AML-193 (cell line): Measurements from ENCODE around the gene TEX22.
"Not testable (repeated sequence)": the region's sequence is repeated elsewhere in the genome, so short reads cannot be mapped to it uniquely, and the experiment has no call there.

Experiments used
- DNase-seq, 2 experiments: peaks; one replicate each; lab custom pipeline; 2025; lab: John Stamatoyannopoulos, UW

The TEX22 gene, protein sequence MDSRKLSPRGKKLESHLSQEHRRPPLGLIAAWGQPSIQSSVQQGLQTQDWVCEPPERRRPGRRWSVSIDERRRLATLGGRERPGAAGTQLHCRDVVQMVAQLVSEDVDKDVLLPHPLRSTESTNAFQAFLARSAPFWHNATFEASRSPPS

GRCh38 chr14:105398044-105398725, at the start of gene TEX22:
TEX22 (plus strand) TSS chr14:105398538; CDS start chr14:105399341, 803 bp downstream.
- peak; percentile 58 to 65 for DNase-seq

DNA sequence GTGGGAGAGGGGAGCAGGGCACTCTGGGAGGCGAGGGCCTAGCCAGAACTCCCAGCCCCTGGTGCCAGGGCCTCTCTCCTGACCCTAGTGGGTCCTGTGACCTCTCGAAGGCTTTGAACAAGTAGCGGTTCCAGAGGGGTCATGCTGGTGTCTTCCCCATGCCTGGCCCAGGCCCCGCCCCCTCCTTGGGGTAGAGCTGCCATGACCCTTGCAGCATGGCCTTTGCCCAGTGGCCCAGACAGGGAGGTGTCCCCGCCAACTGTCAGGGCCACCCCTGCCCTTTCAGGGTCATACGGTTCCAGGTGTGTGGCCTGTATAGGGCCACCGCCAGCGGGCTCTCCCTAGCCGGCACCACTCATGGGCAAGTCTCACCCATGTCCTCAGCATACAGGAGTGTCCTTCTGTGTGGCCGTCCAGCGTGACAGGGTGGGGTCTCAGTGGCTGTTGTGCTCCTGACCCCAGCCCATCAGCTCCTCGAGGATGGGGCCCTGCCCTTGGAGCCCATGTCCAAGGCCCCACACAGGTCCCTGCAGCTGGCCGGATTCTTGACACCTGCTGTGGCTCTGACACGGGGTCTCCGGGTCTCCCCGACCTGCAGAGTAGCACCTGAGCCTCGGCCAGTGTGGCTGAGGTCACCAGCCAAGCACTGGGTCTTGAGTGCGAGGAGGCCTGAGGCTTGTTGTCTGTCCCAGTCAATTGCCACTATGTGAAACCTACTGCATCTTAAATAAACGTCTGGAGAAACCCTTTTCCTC, 49.2 kb upstream of the TEX22 start:
- no peak for DNase-seq

GRCh38 chr14:105349992-105350391, 48.3 kb upstream of the TEX22 start:
- DNase-seq: no peak

- no peak for DNase-seq
Observed at GRCh38 chr14:105350450-105351244, 47.7 kb upstream of the TEX22 start.

- DNase-seq: no peak
Observed at GRCh38 chr14:105351410-105351809, 46.9 kb upstream of the TEX22 start.

DNA sequence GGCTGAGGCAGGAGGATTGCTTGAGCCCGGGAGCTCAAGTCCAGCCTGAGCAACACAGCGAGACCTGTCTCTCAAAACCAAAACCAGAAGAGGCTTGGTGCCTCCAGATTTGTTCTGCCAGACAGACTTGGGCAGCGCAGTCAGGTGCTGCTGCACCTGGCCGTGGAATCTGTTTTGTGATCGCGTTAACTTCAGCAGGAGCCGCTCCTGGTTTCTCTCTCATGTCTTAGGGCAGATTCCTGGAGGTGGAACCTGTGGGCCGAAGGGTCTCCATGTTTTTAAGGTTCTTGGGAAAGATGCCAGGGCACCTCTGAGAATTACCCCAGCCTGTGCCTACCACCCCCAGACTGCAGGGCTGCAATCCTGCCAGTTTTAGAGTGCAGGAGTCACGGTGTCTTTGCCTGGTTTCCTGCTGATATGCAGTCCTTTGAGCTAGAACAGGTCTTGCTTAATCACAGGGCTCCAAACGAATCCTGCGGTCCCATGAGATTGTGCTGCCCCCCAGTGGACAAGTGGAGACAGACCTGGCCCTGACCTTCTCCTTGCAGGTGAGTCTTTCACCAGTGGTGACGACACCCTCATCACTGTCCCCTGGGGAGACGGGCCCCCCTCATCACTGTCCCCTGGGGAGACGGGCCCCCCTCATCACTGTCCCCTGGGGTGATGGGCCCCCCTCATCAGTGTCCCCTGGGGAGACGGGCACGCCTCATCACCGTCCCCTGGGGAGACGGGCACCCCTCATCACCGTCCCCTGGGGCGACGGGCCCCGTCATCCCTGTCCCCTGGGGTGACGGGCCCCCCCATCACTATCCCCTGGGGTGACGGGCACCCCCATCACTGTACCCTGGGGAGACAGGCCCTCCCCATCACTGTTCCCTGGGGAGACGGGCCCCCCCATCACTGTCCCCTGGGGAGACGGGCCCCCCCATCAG, 46.2 kb upstream of the TEX22 start:
- peak; percentile 81 to 85 for DNase-seq

- no peak for DNase-seq
Observed at GRCh38 chr14:105353136-105353535, 45.2 kb upstream of the TEX22 start.

DNA sequence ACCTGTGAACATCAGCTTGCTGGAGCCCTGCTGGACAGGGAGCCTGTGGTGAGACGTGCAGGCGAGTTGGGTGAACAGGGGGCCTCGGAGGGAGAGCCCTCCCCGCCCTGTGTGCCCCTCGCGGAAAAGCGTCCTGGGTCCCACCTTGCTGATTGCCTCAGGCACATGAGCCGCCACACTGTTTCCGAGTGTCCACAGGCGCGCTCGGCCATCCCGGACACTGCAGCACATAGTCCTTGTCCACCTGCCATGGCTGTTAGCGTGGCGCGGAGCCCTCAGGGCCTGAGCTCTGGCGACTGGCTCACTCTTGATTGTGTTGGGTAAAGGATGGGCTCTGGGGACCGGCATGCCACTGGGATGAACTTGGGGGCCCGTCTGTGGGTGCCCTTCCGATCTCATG, 43.8 kb upstream of the TEX22 start:
- DNase-seq: no peak

DNA sequence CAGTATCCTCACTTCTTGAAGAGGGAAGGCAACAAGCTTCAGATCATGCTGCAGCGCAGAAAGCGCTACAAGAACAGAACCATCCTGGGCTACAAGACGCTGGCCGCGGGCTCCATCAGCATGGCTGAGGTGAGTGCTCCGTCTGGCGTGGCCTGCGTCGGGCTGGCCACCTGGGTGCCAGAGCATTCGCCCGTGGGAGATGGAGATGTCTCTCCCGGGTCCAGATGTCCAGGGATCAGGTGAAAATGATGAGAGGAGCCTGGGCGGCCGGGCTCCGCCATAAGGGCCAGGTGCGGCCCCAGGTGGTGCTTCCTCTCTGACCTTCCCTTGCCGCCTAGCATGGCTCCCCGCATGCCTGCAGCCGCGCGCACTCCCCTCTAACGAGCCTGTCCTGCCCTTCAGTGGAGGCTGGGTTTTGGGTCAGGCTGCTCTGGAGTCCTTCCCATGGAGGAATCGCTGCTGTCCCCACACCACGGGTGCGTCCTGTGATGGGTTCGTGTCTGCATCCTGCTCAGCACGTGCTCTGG, 43.2 kb upstream of the TEX22 start:
- DNase-seq: no peak

DNA sequence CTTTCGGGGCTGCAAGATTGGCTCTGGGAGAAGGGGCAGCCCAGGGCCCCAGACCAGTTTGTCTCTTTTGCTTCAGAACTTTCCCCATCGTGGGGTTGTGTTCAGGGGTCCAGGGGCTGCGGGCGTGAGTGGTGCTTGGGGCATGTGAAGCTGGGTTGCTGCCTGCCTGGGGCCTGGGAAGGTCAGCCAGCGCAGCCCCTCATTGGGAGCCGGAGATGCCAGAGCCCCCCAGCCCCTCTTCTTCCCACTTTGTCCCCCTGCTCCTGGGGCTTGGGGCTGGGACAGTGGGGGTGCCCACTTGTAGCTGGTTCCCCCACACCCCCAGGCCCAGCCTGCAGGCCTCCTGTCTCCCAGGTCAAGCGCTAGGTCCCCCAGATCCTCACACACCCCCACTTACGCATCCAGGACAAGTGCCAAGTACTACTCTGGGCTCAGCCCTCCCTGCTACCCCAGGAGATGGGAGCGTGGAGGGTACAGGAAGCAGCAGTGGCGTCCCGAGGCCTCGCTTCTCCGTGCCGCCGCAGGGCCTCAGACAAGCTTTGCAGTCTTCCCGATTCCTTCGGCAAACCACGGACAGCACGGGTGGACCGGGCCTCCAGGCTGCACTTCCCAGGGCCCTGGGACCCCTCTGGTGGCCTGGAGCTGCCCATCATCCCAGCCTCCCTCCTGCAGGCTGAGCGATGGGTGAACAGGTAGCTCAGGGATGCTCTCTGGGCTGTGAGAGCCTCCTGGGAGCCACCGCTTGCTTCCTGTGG, 42.3 kb upstream of the TEX22 start:
- no peak for DNase-seq

- no peak for DNase-seq
Observed at GRCh38 chr14:105356927-105357326, 41.4 kb upstream of the TEX22 start.

DNA sequence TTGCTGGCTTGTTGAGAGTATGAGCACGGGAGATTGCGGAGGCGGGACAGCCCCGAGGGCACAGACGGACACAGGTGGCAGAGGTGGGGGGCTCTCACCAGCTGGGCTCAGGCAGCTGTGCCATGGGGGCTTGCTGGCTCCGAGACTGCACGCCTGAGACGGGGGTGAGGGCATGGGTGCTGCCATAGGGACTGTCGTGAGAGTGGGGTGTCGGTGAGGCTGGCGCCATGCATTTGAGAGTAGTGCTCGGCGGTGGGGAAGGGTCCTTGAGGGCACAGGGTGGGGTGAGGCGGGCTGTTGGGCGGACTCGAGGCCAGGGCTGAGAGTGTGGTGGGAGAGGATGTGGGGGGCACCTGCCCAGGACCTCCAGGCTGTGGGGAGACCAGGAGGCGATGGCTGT, 40.7 kb upstream of the TEX22 start:
- DNase-seq: no peak

DNA sequence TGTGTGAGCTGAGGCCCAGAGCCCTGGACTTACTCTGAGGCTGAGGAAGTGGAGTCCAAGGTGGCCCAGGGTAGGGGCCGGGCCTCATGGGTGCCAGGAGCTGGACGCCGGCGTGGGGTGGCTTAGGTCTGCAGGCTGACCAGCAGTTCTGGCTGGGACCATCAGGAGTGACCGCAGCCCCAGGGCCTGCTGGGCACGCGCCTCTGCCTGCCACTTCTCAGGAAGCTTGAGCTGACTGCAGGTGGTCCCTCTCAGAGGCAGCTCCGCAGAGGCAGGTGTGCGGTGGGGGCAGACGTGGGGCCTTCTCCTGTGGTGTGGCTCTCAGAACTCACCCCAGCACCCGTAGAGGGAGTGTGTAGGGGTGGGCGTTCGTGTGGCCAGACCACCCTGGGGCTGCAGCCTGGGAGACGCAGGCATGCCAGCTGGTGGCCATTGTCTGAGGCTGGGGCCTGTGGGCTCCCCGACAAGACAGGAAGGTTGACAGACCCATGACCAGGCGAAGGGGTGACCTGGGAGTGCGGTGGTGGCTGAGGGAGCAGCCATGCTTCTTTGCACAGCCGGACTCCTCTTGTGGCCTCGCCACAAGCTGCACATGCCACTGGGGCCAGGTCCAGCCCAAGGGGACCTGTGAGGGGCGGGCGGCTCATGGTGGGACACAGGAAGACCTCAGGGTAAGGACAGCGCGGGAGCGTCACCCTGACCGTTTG, 40.0 kb upstream of the TEX22 start:
- no peak for DNase-seq

GRCh38 chr14:105358943-105359342, 39.4 kb upstream of the TEX22 start:
- DNase-seq: no peak

- not testable (repeated sequence) for DNase-seq
Observed at GRCh38 chr14:105361412-105361811, 36.9 kb upstream of the TEX22 start.

GRCh38 chr14:105363847-105364708, 34.3 kb upstream of the TEX22 start:
- no peak for DNase-seq

DNA sequence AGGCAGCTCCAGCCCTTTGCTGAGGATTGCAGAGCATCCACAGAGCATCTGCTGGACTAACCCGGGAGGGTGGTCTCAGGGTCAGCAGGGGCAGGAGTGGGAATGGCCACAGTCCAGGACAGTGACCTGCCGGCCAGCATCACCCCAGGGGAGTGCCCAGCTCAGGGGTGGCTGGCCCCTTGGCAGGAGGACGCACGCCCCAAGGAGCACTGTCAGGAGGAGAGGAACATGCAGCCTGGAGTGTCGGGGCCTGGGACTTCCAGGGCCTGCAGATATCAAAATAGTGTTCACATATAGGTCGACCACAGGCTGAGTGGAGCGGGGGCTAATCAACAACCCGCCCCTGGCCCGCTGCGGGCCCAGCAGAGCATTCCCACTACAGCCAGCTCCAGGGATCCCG, 33.2 kb upstream of the TEX22 start:
- DNase-seq: no peak

DNA sequence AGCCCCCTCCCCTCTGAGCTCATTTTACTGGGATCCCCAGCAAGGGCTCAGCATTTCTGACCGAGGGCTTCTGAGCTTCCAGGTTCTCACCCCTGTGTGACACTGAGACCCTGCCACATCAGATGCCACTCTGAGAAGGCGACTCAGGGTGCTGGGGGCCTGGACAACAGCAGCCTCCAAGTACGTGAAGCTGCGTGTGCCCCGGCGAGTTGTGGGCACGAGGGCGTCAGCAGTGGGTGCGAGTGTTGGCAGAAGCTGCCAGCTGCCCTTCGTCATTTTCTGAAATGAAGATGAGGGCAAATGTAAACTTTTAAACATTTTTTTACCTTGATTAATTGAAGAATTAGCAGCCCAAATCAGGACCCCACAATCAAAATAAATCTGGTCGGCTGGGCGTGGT, 32.7 kb upstream of the TEX22 start:
- DNase-seq: no peak
